Measurements from ENCODE around the gene RPL10.

Gene RPL10

DNA sequence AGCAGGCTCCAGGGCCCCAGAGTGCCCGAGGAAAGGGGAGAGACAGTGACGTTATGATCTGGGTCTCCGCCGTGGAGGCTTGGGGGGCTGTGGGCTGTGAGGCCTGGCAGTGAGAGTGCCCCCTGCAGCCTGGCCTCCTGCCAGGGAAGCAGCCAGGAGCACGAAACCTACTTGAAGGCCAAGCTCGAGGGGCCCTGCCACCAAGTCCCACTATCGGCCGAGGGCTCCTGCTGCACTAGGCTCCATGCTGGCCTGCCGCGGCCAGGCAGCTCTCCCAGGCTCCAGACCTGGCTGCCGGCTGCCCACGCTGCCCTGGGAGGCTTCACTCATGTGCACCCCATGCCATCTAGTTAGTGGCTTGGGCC lies 42.4 kb upstream of the RPL10 start:
- no peak for TF ChIP-seq ZNF274 (IDR thresholded peaks at IDR 0.05; ENCODE audit: low read depth, low read length)
- no peak overlapping the region for H3K4me3 ChIP-seq (ENCODE audit: low read length)

DNA sequence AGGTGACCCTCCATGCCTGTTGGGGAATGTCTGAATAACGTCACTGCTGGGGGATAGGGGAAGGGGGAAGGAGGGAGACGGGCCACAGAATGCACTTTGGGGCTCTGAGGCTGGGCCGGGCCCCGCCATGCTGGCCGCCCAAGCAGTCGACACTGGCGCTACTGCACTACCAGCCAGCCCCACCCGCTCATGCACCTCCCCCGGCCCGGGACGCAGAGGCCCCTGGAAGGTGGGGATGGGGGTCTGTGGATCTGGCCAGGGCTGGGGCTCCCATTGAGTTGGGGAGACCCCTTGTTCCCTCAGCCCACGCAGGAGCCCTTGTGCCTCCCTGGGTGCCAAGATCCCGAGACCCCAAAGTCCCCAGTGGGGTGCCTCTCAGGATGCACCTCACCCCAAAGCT lies 41.6 kb upstream of the RPL10 start:
- H3K4me3 ChIP-seq (ENCODE audit: low read length), result no peak overlapping the region
- no peak for TF ChIP-seq ZNF274 (IDR thresholded peaks at IDR 0.05; ENCODE audit: low read depth, low read length)

DNA sequence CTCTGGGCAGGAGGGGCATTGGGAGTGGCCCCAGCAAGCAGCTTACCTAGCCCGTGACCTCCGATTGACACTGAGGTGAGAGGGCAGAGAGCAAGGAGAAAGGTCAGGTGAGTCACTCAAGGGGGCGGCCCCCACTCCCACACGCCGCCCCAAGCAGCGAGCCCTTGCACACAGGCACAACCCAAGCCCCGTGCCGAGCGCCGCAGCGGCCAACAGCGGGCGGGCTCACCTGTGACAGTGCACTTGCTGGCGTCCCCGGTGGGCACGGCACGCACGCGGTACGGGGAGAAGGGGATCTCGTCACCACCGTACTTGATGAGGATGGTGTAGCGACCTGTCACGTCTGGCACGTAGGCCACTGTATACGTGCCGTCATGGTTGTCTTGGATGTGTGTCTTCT lies 41.0 kb upstream of the RPL10 start:
- TF ChIP-seq ZNF274 (IDR thresholded peaks at IDR 0.05; ENCODE audit: low read depth, low read length), result no peak
- H3K4me3 ChIP-seq (ENCODE audit: low read length), result no peak overlapping the region

DNA sequence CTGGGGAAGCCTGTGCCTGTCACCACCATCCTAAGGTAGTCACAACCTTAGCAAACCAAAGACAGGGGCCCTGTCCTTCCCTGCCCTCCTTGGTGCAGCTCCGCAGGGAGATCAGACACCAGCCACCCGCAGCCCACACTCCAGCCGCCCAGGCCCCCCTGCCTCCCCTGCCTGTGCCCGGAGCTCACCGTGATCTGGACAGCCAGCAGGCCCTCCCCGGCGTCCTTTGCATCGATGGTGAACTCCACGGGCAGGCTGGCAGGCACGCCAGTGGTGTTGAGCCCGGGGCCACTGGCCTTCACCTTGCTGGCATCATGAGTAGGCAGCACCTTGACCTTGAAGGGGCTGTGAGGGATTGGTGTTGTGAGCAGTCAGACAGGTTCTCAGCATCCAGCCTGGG lies 40.2 kb upstream of the RPL10 start:
- TF ChIP-seq ZNF274 (IDR thresholded peaks at IDR 0.05; ENCODE audit: low read depth, low read length), result no peak
- H3K4me3 ChIP-seq (ENCODE audit: low read length), result no peak overlapping the region

DNA sequence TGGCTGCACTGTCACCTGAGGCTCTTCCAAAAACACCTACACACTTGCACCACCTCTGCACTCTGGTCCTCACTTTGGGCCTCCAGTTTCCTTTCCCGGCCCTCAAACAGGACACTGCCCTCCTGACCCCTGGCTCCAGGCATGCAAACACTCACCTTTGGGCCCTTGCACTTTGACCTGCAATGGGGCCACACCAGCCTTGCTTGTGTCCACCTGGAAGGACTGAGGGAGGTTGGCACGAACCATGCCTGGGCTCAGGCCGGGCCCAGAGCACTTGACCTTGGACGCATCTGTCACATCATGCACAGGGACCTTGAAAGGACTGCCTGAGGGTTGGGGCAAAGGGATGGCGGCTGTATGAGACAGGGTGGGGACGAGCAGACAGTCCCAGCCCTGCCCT lies 39.3 kb upstream of the RPL10 start:
- no peak for TF ChIP-seq ZNF274 (IDR thresholded peaks at IDR 0.05; ENCODE audit: low read depth, low read length)
- no peak overlapping the region for H3K4me3 ChIP-seq (ENCODE audit: low read length)

DNA sequence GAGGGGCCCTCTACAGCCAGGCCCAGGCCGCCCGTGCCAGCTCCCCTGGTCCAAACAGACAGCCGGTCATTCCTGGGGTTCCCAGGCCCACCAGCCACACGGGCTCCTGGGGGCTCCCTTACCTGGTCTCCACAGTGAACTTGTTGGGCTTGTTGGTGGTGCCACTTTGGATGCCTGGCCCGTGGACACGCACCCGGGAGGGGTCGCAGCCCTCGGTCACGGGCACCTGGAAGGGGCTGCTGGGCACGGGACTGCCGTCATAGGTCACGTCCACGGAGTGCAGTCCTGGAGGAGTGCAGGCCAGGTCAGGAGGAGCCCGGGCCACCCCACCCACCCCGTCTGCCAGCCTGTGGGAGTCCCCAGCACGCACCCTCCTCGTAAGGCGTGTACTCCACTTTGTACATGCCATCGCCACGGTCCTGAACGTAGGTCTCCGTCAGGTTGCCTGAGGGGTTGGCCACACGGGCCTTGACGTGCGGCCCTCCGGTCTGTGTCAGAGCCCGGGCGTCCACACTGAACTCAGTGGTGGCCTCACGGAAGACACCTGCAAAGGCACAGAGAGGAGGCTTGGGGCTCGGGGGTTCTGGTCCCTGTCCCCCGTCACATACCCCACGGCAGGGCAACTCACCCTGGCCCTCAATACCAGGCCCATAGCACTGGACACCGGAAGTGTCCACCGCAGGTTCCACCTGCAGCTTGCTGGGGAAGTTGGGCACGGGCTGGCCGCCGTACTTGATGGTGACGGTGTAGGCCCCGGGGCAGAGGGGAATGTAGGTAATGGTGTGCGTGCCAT lies 38.6 kb upstream of the RPL10 start:
- H3K4me3 ChIP-seq (ENCODE audit: low read length), result no peak overlapping the region
- no peak for TF ChIP-seq ZNF274 (IDR thresholded peaks at IDR 0.05; ENCODE audit: low read depth, low read length)

DNA sequence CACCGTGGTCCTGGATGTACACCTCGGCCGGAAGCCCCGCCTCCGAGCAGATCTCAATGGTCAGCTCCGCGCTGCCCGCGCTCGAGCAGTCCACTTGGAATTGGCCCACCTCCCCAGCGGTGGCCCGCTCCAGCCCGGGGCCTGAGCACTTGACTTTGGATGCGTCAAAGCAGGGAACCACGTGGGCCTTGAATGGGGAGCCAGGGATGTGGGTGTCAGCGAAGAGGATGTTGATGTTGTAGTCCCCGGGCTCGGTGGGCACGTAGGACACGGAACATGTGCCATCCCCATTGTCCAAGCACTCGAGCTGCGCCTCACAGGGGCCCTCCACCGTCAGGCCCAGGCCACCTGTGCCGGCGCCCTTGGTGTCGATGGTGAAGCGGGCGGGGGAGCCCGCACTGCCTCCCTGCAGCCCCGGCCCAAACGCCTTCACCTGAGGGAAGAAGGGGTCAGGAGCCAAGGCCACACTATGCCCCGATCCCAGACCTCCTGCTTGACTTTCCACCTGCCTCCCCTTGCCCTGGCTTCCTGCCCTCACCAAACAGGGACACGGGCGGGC lies 37.9 kb upstream of the RPL10 start:
- TF ChIP-seq ZNF274 (IDR thresholded peaks at IDR 0.05; ENCODE audit: low read depth, low read length), result no peak
- no peak overlapping the region for H3K4me3 ChIP-seq (ENCODE audit: low read length)

DNA sequence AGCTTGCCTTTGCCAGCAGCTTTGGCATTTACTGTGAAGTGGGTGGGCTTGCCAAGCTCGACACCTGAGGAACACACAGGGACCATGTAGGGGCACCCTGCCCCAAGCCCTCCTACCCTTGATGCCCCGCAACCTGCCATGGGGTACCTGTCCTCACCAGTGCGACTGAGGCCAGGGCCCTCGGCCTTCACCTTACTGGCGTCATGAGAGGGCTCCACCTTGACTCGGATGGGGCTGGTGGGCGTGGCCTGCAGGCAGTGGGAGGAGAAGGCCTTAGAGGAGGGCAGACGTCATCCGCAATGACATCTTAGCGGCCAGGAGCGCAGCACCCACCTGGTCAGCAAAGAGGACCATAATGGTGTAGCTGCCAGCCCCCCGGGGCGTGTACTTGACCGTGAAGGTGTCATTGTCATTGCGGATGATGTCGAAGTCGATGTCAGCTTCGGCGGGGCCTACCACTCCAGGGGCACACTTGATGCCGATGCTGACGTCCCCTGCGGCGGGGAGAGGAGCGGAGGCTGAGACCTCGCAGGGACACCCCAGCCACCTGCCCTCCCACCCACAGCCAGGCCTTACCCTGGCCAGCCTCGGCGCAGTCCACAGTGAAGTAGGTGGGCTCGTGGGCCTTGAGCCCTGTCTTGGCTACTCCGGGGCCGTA lies 36.0 kb upstream of the RPL10 start:
- no peak for TF ChIP-seq ZNF274 (IDR thresholded peaks at IDR 0.05; ENCODE audit: low read depth, low read length)

DNA sequence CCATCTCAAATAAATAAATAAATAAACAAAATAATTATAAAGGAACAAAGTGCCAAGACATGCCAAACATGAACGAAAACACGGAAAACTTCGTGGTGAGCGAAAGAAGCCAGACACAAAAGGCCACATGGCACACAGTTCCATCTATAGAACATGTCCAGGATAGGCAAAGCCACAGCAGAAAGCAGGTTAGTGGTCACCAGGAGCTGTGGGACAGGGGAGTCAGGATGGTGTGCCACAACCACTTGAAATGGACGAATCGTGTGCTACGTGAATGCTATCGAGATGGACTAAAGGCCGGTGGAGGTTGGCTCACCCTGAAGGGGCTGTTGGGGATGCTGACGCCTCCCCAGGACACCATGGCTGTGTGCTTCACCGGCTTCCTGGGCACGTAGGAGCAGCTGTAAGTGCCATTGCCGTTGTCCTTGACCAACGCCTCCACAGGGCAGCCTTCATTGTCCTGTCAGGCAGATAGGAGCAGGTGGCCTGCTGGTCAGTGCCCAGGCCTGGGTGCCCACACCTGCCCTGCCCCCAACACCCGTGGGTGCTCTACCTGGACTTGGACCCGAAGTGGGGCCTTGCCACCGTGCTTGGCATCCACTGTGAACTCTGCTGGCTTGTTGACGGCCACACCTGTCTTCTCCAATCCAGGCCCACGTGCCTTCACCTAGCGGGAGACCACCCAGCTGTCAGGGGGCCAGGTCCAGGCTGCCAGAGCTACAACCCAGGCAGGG lies 34.3 kb upstream of the RPL10 start:
- H3K4me3 ChIP-seq (ENCODE audit: low read length), result no peak overlapping the region
- no peak for TF ChIP-seq ZNF274 (IDR thresholded peaks at IDR 0.05; ENCODE audit: low read depth, low read length)

More for the DNA sequence above, 36.0 kb upstream of the RPL10 start:
- H3K4me3 ChIP-seq (ENCODE audit: low read length), result no peak overlapping the region

DNA sequence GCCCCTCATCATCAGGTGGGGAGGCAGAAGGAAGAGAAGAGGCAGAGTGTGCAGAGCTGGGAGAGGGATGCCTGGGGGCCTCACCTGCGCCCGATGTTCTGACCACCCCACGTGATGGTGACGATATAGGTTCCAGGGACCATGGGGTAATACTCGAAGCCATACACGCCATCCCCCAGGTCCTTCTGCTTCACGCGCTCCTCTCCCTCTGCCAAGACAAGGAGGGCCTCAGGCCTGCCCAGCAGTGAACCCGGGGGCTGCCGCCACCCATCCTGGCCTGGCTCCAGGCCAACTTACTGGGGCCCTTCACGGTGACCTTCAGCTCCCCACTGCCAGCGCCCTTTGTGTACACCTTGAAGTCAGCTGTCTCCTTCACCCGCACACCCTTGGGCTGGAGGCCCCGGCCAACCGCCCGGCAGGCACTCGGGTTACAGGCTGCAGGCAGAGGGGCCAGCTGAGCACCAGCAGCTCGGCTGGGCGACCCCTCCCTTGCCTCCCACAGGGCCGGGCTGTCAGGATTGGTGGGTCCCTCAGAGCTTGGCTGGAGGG lies 33.1 kb upstream of the RPL10 start:
- TF ChIP-seq ZNF274 (IDR thresholded peaks at IDR 0.05; ENCODE audit: low read depth, low read length), result no peak

DNA sequence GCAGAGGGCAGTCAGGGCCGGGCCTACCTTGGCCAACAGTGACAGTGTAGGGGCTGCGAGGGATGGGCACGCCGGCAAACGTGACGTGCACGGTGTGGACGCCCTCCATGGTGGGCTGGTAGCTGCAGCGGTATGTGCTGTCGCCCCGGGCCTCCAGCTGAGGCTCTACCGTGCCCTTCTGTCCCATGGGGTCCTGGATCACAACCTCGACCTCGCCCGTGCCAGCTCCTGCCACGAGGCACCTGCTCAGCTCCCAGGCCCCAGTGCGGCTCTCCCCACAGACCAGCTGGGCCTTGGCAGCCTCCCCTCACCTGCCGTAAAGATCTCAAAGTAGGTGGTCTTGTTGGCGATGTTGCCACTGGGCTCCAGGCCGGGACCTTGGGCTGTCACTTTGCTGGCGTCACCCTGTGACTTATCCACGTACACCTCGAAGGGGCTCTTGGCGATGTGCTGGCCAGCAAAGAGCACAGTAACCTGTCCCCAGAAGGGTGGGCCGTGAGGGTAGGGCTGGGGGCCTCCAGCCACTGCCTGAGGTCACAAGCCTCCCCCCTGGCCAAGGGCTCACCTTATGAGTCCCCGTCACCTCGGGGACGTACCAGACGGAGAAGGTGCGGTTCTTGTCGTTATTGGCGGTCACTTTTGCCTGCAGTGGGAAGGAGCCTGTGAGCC lies 32.0 kb upstream of the RPL10 start:
- no peak overlapping the region for H3K4me3 ChIP-seq (ENCODE audit: low read length)
- no peak for TF ChIP-seq ZNF274 (IDR thresholded peaks at IDR 0.05; ENCODE audit: low read depth, low read length)

More for the DNA sequence above, 33.1 kb upstream of the RPL10 start:
- no peak overlapping the region for H3K4me3 ChIP-seq (ENCODE audit: low read length)

DNA sequence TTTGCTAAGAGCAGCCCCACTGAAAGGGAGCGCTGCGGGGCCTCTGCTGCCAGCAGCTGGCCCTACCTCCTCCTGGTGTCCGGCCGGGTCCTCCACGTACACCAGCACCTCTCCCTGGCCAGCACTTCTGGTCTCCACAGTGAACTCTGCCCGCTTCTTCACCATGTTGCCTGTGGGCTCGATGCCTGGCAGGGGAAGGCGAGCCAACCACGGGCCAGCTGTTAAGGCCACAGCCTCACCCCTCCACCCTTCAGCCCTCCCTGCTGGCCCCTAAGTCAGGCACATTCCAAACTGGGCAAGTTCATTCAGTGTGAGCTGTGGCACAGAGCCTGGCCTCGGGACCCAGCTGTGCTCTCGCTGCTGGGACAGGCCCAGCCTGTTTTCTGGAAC lies 31.5 kb upstream of the RPL10 start:
- no peak overlapping the region for H3K4me3 ChIP-seq (ENCODE audit: low read length)
- TF ChIP-seq ZNF274 (IDR thresholded peaks at IDR 0.05; ENCODE audit: low read depth, low read length), result no peak

DNA sequence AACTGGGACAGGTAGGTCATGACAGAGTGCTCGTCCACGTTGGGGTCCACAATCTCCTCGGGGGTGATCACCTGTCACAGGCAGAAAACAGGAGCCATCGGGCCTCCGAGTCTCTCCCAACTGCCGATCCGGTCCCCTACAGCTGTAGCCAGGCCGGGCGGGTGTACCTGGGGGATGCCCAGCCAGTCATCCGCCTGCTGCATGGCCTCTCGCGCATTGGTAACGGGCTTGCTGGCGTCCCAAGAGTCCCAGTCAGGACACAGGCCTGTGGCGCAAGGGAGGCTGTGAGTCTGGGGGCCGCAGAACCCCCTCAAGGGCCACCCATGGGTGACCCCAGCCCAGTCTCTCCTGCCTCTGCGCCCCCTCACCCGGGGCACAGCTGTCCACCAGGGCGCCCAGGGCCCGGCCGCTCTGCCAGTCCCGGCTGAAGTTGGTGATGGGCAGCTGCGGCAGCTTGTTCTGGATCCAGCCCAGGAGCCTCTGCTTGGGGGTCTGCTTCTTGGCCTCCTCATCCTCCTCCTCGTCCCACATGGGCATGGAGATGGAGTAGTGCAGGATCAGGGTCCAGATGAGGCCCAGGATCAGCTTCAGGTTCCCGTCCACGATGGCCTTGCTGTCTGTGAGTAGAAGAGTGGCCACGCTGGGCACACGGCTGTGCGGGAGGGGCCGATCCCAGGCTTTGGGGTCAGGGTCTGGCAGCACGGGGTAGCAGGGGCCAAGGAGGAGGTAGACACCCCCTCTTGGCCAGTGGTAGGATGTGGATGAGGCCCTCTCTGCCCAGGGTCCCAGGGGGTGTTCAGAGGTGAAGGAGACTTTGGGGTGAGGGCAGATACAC lies 30.5 kb upstream of the RPL10 start:
- TF ChIP-seq ZNF274 (IDR thresholded peaks at IDR 0.05; ENCODE audit: low read depth, low read length), result no peak
- no peak overlapping the region for H3K4me3 ChIP-seq (ENCODE audit: low read length)
